Pancreas (tissue), 10 donors: ENCODE data around the gene TET2. TPM values are rescaled to one million over a fixed set of nuclear protein-coding genes. Genes with fewer than 3 reads are reported as not detected.
A peak's percentile ranks its signal among the peaks of the same experiment; 100 is the strongest.

Experiments
- ATAC-seq, 4 donors: fragments of 200-7000 bp; cut with Tn5 transposase; one replicate each; pipeline versions ENCODE4 v1.8.0 to v1.9.1; 2020; ENCODE audit warnings: mild to moderate bottlenecking in 4 of 4, moderate library complexity in 4 of 4
- DNase-seq, 6 donors: peaks; one replicate each; pipeline ENCODE4 v3.0.0-alpha.2; 2020
- FAIRE-seq: peaks from 2 replicates; lab custom pipeline; 2012; peaks lifted over from hg19 to GRCh38; lab: Jason Lieb, UNC
- H3K27ac ChIP-seq, 4 donors: fragments of 200-600 bp; sonication (generic); 1 replicate in 3 of 4; 2 replicates in 1 of 4; pipeline versions ENCODE4 v1.5.0 to v1.8.0; 2020
- H3K27me3 ChIP-seq, 4 donors: fragments of 200-600 bp; one replicate each; pipeline ENCODE4 v1.8.0; 2021
- H3K36me3 ChIP-seq, 3 donors: fragments of 200-600 bp; sonication (generic) in 1 of 3; one replicate each; pipeline versions ENCODE4 v1.5.0 to v1.8.0; 2020 to 2021
- H3K4me1 ChIP-seq, 3 donors: fragments of 200-600 bp; one replicate each; pipeline ENCODE4 v1.8.0; 2021
- H3K4me3 ChIP-seq, 4 donors: fragments of 200-600 bp; sonication (generic) in 2 of 4; one replicate each; pipeline versions ENCODE4 v1.5.0 to v1.8.0; 2020 to 2021
- H3K9me3 ChIP-seq, 4 donors: fragments of 200-600 bp; one replicate each; pipeline ENCODE4 v1.8.0; 2021
- WGBS, 2 donors: extraction: QIAGEN DNeasy Blood & Tissue Kit; methylation state at CpG; one replicate each; pipeline ENCODE4 v1.1.7; 2013; 5-methylcytosine and 5-hydroxymethylcytosine counted together
- intact Hi-C, 3 donors: fragments of 100-400 bp; cut with DNase I; formaldehyde crosslinking; loops; one replicate each; pipeline versions ENCODE4 v1.11.1 to v1.14.2; 2022
- polyA plus RNA-seq, 2 donors: library from polyadenylated mRNA; stranded (reverse); fragments of 200-250 nt; gene quantifications; one replicate each; pipeline ENCODE4 v1.2.3, GENCODE V29; 2013
- total RNA-seq, 6 donors: library from RNA; stranded (reverse); fragmentation: NEBNext Ultra II Directional in 4 of 6; extraction: Animal tissue kit (Norgen Biotek cat#: 25700) in 4 of 6; gene quantifications; one replicate each; pipeline versions ENCODE4 v1.2.1 to v1.2.4, GENCODE V29; 2021 to 2023
- TF ChIP-seq, protein P1 (sequence below), 4 donors: fragments of 200-600 bp; sonication (generic) in 3 of 4; IDR thresholded peaks; one replicate each; pipeline versions ENCODE4 v1.5.0 to v1.8.0; 2021; ENCODE audit warnings: antibody characterized with exemption in 4 of 4
- donor health status: healthy with polysubstance abuse.
- donor health status: DM: no; HTN: no; CAD: no; lungs with moderate emphysema.
- donor health status: DM: no; HTN: no; CAD: no.
- donor health status: control.
- donor health status: control.
- donor health status: Bipolar disorder and iron deficiency.
- donor health status: DM: yes; HTN: yes; CAD: no.
- donor health status: DM: no; HTN: no; CAD: no.
- donor health status: DM: no; HTN: no; CAD: no.
- donor health status: DM: yes; HTN: yes; CAD: no.

Gene TET2
- total and polyA plus RNA-seq, 8 donors: 2.5 to 16.5 (median 7.4) TPM

DNA sequence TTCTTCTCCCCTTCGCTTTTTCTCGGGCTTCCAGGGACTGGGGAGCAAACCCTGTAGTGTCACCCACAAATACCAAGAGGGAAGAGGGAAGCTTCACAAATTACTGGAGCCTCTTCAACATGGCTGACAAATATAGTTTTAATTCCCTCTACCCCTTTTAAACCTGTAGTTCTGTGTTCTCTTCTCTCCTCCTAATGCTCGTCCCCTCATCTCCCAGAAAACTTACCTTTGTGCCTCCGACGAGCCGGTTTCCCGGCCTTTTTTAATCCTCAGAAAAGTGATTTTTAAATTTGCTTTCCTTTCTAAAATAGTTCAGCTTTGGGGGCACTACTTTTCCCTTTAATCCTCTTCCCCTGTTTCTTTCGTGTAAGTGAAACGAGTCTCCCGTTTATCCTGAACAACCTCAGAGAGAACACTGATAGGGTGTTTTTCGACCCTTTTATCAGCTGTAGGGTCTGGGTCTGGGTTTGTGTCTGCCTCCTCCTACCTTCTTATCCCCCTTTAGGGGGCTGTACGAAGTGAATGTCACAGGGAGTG is 408 bp downstream of the TET2 start:
- no peak for FAIRE-seq
- WGBS, 2 donors: 0% methylated on average over 12 of the region's 12 CpGs
- ATAC-seq: peak; percentile 12 to 21 (median 20)
- Histone ChIP-seq H3K4me1 (peaks cover 11 to 21% (median 18%) of the 10 kb centered on the region in 3 donors), H3K27me3 (no peaks in the 10 kb centered on the region), H3K36me3 (no peaks in the 10 kb centered on the region), H3K9me3 (no peaks in the 10 kb centered on the region), H3K27ac (peak overlapping the region; percentile 58 to 89 (median 74)), H3K4me3 (peak overlapping the region; percentile 58 to 74 (median 70))
- intact Hi-C loops: loop anchor here in 1 of 3 donors (10.0 kb wide), 1 partner anchor 318 kb away; no protein-coding TSS in a partner anchor
- no peak for DNase-seq
- TF ChIP-seq, protein P1, sequence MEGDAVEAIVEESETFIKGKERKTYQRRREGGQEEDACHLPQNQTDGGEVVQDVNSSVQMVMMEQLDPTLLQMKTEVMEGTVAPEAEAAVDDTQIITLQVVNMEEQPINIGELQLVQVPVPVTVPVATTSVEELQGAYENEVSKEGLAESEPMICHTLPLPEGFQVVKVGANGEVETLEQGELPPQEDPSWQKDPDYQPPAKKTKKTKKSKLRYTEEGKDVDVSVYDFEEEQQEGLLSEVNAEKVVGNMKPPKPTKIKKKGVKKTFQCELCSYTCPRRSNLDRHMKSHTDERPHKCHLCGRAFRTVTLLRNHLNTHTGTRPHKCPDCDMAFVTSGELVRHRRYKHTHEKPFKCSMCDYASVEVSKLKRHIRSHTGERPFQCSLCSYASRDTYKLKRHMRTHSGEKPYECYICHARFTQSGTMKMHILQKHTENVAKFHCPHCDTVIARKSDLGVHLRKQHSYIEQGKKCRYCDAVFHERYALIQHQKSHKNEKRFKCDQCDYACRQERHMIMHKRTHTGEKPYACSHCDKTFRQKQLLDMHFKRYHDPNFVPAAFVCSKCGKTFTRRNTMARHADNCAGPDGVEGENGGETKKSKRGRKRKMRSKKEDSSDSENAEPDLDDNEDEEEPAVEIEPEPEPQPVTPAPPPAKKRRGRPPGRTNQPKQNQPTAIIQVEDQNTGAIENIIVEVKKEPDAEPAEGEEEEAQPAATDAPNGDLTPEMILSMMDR (IDR thresholded peaks at IDR 0.05): no peak

DNA sequence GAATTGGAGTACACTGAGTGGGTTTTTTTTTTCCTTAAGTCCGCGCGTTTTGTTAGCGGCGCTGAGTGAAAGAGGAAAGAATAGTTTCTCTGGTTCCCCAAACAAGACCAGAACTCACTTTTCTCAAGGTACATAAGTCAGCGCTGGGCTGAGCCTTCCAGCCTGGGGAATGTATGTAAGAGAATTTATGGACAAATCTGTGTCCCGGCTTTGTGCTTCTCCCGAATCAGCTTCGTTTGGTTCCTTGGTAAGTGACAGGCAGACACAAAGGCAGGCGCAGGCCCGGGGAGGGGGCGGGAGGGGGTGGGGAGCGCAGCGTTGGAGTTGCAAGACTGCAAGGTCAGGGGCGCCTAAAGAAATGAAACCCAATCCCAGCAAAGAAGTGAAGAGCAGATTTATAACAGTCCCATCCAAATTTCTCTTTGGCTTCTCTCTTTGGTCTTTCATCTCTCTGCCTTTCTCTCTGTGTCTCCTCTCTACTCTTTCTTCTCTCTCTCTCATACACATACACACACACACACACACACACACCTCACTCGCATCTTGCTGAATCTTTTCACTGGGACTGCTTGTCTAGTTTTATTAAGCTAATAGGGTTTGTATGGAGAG is 981 bp downstream of the TET2 start:
- TF ChIP-seq, protein P1 (IDR thresholded peaks at IDR 0.05): no peak
- Histone ChIP-seq H3K27me3 (no peaks in the 10 kb centered on the region), H3K27ac (peak overlapping the region; percentile 58 to 89 (median 74)), H3K4me1 (peaks cover 11 to 21% (median 18%) of the 10 kb centered on the region in 3 donors), H3K9me3 (no peaks in the 10 kb centered on the region), H3K4me3 (peak overlapping the region; percentile 58 to 74 (median 70)), H3K36me3 (no peaks in the 10 kb centered on the region)
- intact Hi-C loops: loop anchor here in 1 of 3 donors (10.0 kb wide), 1 partner anchor 317 kb away; no protein-coding TSS in a partner anchor
- DNase-seq (peak in 3 of 6 donors; percentile 3 to 62 (median 42)), FAIRE-seq (no peak), ATAC-seq (peak; percentile 18 to 44 (median 28))
- WGBS, 2 donors: 0 to 1% methylated on average over 16 of the region's 16 CpGs

DNA sequence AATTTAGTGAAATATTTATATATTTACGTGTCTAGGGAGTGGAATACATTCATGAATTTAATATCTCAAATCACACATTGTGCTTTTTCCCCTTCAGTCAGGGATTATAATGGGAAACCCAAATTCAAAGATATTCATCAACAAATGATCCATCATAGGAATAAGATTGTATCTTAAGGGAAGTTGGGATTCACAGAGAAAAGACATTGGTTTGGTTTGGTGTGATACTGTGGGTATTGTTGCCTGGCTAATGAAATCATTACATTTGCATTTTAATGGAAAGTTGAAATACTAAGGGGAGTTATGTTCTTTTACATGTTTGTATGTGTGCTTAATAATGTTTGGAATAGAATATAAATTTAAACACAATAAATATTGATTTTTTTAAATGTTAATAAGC is 1.7 kb downstream of the TET2 start:
- 22 to 41% methylated on average over 1 of the region's 1 CpG for WGBS, 2 donors
- intact Hi-C loops: loop anchor here in 1 of 3 donors (10.0 kb wide), 1 partner anchor 316 kb away; no protein-coding TSS in a partner anchor

DNA sequence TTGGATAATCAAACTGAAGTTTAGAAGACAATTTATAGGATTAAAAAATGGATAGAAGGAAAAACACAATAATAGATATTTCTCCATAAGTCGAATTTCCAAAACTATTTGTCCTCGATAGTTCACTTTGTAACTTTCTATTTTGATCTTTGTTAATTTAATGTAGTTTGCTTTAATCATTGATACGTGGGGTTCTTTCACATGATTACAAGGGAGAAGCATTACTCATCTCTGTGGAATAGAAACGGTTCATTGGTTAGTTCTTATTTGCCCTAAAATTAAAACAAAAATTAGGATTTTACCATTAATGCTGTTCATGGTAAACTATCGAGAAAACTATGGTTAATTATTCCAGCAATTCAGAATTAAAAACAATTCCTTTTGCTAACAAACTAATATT is 2.1 kb downstream of the TET2 start:
- WGBS, 2 donors: 36 to 58% methylated on average over 5 of the region's 5 CpGs
- Histone ChIP-seq H3K9me3 (no peaks in the 10 kb centered on the region), H3K36me3 (no peaks in the 10 kb centered on the region), H3K4me1 (peaks cover 11 to 21% (median 18%) of the 10 kb centered on the region in 3 donors), H3K27ac (no peak overlapping the region), H3K27me3 (no peaks in the 10 kb centered on the region), H3K4me3 (peak overlapping the region in 2 of 4 donors; percentile 70 to 74)
- TF ChIP-seq, protein P1 (IDR thresholded peaks at IDR 0.05): no peak
- FAIRE-seq (no peak), DNase-seq (no peak), ATAC-seq (no peak)
- intact Hi-C loops: loop anchor here in 1 of 3 donors (10.0 kb wide), 1 partner anchor 316 kb away; no protein-coding TSS in a partner anchor

More for the DNA sequence above, 1.7 kb downstream of the TET2 start:
- no peak for ATAC-seq
- peak; percentile 41 for FAIRE-seq
- Histone ChIP-seq H3K9me3 (no peaks in the 10 kb centered on the region), H3K36me3 (no peaks in the 10 kb centered on the region), H3K27ac (peak overlapping the region in 1 of 4 donors; percentile 89), H3K27me3 (no peaks in the 10 kb centered on the region), H3K4me3 (peak overlapping the region in 3 of 4 donors; percentile 70 to 74 (median 70)), H3K4me1 (peaks cover 11 to 21% (median 18%) of the 10 kb centered on the region in 3 donors)
- no peak for DNase-seq
- TF ChIP-seq, protein P1 (IDR thresholded peaks at IDR 0.05): no peak
